Middle frontal gyrus (tissue), 1 donor: ENCODE results near the gene MAGI3.

Source experiments
- DNase-seq: peaks from one replicate; pipeline ENCODE4 v3.0.0-alpha.2; 2015; ENCODE audit warnings: low spot score; ENCODE audit errors: extremely low spot score

The MAGI3 gene

DNA sequence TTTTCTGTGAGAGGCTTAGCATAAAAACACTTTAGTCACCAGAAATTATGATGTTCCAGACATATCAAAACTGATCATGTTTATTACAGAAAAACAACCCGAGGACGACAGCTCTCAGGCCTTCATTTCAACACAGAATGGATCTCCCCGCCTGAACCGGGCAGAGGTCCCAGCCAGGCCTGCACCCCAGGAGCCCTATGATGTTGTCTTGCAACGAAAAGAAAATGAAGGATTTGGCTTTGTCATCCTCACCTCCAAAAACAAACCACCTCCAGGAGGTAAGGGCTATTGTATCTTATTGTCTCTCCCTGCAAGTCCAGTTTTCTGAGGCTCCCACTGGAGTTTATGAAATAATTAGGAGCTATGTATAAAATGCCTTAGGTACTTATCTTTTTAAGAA, 263.4 kb downstream of the MAGI3 start:
- DNase-seq: no peak

DNA sequence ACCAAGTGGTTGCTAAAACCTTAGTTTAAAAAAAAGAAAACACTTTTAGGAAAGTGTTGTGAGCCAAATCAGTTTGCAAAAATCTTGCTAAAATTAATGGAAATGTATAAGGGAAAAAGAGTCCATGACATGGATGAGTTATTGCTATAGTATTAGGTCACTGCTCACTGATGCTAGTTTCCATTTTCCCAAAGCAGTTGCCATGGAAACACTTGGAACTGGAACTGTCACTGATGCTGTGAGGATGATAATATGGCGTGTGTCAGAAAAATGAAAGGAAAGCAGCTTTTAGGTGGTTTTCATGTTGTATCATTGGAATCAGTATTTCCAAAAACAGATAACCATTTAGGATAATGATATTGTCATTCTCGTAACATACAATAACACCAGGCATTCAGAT, 264.6 kb downstream of the MAGI3 start:
- DNase-seq: no peak

DNA sequence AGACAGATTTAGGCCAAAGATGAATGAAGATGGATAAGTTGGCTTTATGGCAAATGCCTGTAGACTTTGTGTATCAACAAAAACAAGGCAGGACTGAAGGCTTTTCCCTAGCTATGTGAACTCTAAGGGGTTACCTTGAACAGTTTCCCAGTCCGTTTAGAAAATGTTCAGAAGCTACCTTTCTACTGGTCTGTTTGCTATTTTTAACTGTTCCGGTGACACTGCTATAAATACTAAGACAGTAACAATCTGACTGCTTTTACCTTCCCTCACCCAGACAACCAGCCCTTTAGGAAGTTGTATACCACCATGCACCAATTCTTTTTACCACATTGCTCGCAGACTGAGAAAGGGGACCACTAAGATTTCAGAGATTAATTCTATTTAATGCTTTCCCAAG, 266.8 kb downstream of the MAGI3 start:
- no peak for DNase-seq

DNA sequence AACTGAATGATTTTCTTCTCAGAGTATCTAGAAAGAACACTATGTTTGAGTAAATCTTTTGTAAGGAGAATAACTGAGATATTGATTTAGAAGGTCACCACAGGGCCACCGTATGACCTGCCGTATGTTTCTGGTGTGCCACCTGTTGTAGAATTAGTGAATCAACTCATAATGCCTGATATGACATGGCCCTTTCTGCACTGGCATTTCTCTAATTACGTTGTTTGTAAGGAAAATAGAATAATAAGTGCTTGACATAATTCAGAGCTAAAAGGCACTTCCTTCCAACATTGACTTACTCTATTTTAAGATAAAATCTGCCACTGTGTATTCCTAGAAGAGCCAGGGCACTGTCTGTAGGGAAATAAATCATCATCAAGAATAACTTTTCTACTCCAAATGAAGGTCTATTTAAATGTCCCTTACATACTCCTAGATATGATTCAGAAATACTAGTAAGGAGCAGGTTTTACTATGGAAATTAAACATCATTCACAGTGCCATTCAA, 267.3 kb downstream of the MAGI3 start:
- no peak for DNase-seq

DNA sequence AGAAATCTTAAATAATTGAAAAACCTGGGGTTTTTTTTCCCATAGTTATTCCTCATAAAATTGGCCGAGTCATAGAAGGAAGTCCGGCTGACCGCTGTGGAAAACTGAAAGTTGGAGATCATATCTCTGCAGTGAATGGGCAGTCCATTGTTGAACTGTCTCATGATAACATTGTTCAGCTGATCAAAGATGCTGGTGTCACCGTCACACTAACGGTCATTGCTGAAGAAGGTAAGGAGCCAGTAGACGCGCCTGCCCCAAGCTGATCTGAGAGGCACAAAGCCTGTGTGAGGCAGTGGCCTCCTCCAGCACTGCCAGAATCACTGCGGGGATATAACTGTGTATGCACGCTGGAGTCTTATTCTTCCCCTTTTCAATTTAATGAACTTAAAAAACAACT, 268.7 kb downstream of the MAGI3 start:
- DNase-seq: no peak

DNA sequence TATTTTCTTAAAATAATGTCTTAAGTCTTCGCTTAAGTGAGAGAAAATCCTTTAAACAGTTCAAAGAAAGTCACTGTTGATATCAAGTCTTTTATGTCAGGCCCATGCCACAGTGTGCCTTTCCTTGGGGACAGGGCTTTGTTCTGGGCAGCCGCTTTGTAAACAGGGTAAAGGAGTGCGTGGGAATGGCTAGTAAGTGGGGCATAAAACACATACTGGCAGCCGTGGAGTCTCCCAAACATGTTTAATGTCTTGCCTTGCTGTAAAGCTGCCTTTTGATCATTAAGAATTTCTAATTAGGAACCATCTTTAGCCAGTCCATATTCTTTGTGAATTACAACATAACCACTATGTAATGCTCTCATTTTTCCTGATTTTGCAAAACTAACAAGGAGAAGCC, 269.2 kb downstream of the MAGI3 start:
- DNase-seq: no peak

DNA sequence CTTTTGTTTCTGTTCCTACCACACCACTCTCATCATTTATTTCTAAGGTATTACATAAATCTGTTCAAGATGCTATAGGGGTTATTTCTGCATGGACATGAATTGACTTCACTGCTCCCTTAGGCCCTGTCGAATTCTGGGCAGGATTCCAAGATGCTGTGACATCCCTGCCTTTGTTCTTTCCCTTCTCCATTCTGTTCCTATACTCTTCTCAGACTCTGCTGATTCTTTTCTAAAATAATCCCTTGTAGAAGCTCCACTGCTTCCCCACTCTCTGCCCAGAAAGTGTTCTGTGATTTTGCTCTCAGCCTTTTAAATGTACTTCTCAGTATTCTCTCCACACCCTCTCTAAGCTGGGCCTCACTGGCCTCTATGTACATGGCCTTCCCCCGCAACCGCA, 269.8 kb downstream of the MAGI3 start:
- DNase-seq: no peak

DNA sequence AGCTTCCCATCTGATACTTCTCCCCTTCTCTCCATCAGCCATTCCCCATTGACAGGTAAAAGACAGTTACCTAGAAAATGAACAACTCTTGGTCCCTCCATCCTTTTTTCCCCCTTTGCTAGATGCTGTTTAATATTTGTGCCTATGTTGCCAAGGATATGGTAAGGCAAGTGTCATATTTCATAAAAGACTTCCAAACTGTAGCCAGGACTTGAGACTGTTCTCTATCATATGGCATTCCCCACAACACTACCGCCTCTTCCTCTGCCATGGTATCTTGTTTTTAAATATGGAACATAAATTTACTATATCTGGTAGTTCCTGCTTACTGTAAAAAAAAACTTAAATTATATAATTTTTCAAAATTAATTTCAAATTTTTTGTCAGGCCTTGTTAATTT, 271.8 kb downstream of the MAGI3 start:
- DNase-seq: no peak

DNA sequence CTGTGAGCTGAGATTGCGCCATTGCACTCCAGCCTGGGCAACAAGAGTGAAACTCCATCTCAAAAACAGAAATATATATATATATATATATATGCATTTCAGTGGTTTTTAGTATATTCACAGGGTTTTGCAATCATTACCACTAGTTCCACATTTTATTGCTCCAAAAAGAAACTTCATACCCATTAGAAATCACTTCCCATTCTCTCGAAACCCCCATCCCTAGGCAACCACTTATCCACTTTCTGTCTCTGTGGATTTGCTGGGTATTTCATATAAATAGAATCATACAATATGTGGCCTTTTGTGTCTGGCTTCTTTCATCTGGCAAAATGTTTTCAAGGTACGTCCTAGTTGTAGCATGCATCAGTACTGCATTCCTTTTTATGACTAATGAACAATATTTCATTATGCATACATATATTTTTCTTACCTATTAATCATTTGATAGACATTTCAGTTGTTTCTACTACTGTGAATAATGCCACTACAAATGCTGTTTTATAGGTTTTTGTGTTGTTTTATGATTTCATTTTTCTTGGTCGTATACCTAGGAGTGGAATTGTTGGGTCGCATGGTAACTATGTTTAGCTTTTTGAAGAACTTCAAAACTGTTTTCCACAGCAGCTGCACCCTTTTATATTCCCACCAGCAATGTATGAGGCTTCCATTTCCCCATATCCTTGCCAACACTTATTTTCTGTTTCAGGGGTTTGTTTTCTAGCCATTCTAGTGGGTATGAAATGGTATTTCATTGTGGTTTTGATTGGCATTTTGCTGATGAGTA, 273.0 kb downstream of the MAGI3 start:
- no peak for DNase-seq

DNA sequence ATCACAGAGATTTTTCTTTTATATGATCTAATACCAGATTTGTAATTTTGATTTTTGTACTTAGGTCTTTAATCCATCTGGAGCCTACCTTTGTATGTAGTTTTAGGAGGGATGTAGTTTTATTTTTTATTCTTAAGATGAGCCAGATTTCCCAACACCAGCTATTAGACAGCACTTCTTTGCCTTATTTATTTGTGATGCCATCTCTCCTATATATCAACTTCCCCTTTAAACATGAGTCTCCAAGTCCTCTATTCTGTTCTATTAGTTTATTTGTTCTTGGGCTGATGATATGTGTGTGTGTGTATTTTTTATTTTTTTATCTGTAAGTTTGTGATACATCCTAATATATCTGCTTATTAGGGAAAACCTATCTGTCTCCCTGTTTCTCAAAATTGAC, 274.8 kb downstream of the MAGI3 start:
- no peak for DNase-seq

DNA sequence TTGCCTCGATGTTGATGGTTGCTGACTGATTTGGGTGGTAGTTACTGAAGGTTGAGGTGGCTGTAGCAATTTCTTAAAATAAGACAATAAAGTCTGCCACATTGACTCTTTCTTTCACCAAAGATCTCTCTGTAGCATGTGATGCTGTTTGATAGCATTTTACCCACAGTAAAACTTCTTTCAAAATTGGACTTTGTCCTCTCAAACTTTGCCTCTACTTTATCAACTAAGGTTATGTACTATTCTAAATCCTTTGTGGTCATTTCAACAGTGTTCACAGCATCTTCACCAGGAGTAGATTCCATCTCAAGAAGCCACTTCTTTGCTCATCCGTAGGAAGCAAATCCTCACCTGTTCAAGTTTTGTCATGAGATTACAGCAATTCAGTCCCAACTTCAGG, 275.8 kb downstream of the MAGI3 start:
- DNase-seq: no peak

DNA sequence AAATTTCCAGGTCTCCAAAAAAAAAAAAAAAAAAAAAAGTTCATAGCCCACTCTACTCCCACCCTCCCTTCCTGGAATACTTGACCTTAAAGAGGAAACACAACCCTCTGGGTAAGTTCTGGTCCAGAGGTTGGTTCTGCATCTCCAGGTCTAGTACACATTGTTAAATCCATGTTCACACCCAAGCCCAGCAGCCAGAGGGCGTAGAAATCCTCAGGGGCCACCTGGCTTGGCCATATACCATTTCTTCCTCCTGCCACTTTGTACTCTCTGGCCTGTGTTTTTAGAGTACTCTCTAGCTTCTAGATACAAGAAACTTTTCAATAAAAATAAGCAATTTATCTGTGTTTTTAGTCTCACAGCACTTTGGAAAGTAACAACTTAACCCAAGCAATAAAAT, 279.7 kb downstream of the MAGI3 start:
- no peak for DNase-seq

DNA sequence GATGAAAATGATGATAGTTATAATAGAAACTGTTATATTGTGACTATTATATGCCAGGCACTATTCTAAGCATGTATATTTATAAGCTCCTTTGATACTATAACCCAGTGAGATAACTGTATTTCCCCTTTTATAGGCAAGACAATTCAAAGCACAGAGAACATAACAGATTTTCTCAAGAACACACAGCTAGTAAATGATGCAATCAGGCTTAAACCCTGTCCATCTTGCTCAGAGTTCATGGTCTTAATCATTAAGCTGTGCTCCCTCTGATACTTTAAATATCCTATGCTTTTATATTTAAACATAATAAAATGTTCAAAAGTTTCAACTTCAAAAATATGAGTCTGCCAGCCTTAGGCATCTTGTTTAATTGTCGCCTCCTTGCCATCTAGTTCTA, 280.3 kb downstream of the MAGI3 start:
- no peak for DNase-seq

DNA sequence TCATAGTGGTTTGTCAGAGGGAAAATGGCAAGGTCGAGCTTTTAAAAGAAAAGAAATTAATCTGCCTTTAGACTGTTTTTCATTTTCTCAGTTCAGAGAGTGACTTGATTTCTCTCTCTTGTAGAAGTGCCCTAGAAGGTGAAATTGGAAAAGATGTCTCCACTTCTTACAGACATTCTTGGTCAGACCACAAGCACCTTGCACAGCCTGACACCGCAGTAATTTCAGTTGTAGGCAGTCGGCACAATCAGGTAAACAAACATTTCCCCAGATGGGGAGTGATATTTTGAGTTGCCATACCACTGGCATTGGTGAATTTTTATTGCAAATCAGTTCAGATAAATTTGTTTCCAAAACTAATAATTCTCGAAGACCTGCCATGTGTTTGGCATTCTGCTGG, 282.2 kb downstream of the MAGI3 start:
- DNase-seq: no peak

DNA sequence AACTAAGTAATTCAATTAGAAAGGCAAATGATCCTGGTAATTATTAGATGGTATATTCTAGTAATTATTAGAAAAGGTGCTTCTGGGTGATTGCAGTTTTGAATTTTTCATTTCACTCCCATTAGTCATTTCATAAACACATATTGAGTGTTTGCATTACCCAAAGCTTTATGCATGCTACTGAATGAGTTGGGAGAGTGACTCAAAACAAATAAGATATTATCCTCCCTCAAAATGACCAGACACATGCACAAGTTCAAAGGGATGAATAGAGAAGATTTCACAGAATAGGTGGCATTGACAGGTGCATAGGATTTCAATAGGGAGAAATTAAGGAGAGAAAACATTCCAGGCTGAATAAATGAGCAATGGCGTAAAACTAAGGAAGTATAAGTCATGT, 284.3 kb downstream of the MAGI3 start:
- DNase-seq: no peak

DNA sequence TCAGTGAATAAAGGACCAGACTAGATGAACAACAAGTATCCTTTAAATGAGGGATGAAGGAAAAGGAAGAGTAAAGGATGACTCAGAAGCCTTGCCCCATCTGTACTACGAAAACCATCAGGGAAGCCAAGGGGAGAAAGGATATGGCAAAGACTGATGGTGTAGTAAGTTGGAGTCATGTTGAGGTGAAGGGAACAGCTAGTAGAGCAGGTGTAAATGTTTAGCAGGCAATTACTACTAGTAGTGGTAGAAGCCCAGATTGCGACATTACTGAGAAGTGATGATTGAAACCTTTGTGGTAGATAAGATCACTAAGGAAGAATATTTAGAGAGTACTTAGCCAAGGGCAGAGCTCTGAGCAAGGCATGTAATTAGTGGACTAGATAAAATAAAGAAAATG, 285.0 kb downstream of the MAGI3 start:
- no peak for DNase-seq

DNA sequence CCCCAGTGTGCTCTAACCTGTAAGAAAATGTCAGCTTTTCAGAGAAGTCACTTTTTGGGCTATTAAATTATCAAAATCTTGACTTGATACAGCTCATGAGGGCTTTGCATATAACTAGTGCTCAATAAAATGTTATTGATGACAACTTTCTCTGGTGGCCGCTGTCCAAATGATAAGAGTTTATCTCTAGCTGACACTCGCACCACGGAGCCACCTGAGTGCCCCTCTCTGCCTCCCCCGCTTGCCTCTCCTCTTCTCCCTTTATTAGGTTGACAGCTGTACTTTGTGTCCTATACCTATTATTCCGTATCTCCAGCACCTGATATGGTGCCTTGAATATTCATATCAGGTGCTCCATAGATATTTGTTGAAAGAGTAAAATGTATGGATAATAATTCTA, 286.2 kb downstream of the MAGI3 start:
- no peak for DNase-seq

DNA sequence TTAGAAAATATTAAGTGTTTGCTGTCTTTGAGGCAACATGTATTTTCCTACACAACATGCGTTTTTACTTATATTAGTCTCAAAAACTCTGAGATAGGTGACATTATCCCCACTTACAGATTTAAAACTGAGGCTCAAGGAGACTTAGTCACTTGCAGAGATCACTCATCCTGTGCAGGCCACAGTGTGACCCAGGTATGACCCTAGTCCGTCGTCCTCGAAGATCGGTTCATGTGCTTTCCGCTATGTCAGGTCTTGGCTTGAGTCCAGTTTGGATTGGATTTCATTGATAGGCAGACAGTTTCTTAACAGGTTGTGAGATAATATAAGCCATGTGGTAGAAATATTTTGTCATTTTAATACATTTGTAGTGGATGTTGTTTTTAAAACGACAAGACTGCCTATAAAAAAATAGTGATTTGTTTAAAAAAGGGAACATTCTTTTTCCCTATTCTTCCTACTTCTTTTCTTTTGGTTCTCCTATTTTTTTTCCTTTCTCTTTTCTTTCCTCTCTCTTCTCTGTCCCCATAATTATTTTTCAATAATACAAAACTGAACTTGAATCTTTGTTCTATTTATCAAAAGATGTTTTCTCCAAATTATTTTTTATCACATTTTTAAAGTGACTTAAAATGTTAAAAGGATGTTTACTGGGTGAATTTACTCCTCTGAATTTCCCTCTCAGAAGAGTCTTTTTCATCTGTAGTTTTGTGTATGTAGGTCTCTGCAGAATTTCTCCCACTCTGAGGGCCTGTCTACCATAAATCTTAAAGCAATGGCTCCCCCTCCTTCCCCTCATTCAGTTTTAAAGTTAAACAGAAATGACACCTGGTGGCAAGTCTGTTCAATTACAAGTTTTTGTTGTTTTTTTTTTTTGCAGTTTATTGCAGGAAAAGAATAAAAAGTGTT, 287.2 kb downstream of the MAGI3 start:
- no peak for DNase-seq

DNA sequence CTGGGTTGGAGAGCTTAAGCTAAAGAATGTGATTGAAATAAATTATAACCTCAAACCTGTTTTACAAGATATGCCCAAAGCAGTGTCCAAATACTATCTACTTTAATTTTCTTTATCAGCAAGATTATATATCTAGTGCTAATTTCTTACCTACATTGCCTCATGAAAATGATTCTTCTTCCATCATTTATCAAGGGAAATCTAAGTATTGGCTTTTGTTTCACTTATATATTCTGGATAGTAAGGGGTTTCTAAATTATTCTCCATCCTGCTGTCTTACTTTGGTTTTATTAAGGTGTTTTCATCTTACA, 287.8 kb downstream of the MAGI3 start:
- DNase-seq: no peak

DNA sequence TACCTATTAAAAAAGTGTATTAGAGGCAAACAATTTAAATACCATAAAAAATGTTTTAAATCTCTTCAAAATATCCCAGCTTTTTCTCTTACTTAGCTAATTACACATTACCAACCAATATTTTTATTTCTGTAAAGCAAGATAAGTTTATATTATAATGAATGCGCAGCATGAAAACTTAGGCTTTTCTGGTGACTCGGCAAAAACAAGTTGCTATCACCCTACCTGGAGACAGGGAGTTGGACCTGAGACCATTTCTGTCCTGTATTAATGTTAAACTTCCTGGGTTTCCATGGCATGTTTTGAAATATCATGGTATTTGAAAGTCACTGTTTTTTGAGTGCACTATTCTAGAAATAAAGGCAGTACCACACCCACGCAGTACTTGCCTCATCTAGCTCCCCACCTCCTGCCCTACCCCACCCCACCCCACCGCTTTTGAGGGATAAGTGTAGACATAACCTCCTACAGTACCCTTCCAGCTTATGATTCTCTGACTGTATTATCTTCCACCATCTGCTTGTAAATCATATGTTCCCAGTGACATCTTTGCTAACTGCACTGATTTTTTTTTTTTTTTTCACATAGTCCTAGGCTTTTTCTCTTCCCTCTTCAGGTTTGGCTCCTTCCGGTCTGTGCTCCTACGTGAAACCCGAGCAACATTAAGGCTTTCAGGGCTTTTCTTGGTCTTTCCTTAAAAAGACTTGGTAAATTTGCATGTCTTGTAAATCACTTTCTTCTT, 291.5 kb downstream of the MAGI3 start:
- no peak for DNase-seq

DNA sequence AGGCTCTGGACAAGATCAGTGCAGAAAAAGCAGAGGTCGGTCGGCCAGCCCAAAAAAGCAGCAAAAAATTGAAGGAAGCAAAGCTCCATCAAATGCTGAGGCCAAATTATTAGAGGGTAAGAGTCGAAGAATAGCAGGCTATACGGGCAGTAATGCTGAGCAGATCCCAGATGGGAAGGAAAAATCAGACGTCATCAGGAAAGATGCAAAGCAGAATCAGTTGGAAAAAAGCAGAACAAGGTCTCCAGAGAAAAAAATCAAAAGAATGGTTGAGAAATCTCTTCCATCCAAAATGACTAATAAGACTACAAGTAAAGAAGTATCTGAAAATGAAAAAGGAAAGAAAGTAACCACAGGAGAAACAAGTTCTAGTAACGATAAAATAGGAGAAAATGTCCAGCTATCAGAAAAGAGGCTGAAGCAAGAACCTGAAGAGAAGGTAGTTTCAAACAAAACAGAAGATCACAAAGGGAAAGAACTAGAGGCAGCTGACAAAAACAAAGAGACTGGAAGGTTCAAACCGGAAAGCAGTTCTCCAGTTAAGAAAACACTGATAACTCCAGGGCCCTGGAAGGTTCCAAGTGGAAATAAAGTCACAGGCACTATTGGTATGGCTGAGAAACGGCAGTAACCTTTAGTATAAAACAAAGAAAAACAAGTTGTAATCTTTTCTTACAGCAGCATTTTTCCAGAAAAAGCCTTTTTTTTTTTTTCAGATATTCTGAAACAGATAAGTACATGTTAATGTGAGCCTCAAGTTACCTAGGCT, 293.3 kb downstream of the MAGI3 start:
- DNase-seq: no peak
